Calu3 (cell line): ENCODE measurements around the gene C2orf78. TPM values are rescaled to one million over a fixed set of nuclear protein-coding genes. Genes with fewer than 3 reads are reported as not detected.

Experiments used
- BruUV-seq: library from RNA; stranded (reverse); fragments of 400-500 nt; replicated peaks from 2 replicates; lab custom pipeline; 2021; lab: Mats Ljungman, UMichigan
- CTCF ChIA-PET: fragments of 300-600 bp; sonication (Branson Sonifier 250); formaldehyde crosslinking; loops from one replicate; lab custom pipeline; 2022; ENCODE audit warnings: antibody characterized with exemption; lab: Charles Lee
- DNase-seq: peaks from one replicate; pipeline ENCODE4 v3.0.0; 2022
- H3K27ac Mint-ChIP-seq: one replicate; pipeline ENCODE4 v1.8.0; 2022; ENCODE audit warnings: mixed read lengths; ENCODE audit not compliant: unreplicated experiment
- H3K27me3 Mint-ChIP-seq: one replicate; pipeline ENCODE4 v1.8.0; 2022; ENCODE audit warnings: mixed read lengths; ENCODE audit not compliant: unreplicated experiment
- H3K36me3 Mint-ChIP-seq: one replicate; pipeline ENCODE4 v1.8.0; 2022; ENCODE audit warnings: mild to moderate bottlenecking, moderate library complexity, mixed read lengths; ENCODE audit not compliant: insufficient read depth, unreplicated experiment
- H3K4me1 Mint-ChIP-seq: one replicate; pipeline ENCODE4 v1.8.0; 2022; ENCODE audit warnings: mild to moderate bottlenecking, low read depth, mixed read lengths; ENCODE audit not compliant: unreplicated experiment
- H3K4me3 Mint-ChIP-seq: one replicate; pipeline ENCODE4 v1.8.0; 2022; ENCODE audit warnings: mild to moderate bottlenecking, low read depth, moderate library complexity, mixed read lengths; ENCODE audit not compliant: unreplicated experiment
- H3K9me3 Mint-ChIP-seq: one replicate; pipeline ENCODE4 v1.8.0; 2022; ENCODE audit warnings: low read depth, mixed read lengths; ENCODE audit not compliant: unreplicated experiment
- intact Hi-C: fragments of 100-400 bp; cut with micrococcal nuclease; formaldehyde crosslinking; loops from one replicate; pipeline ENCODE4 v1.10.0; 2022; ENCODE audit not compliant: unreplicated experiment
- total RNA-seq: library from RNA; stranded (reverse); gene quantifications from 2 replicates; pipeline ENCODE4 v1.2.3, GENCODE V29; 2022
- TF ChIP-seq, protein P1 (sequence below): fragments of 200-600 bp; IDR thresholded peaks from one replicate; pipeline ENCODE4 v1.8.0; 2022; ENCODE audit warnings: antibody characterized with exemption; ENCODE audit not compliant: unreplicated experiment

C2orf78 gene
- total RNA-seq, 1 experiment from 2014 or later: not detected

DNA sequence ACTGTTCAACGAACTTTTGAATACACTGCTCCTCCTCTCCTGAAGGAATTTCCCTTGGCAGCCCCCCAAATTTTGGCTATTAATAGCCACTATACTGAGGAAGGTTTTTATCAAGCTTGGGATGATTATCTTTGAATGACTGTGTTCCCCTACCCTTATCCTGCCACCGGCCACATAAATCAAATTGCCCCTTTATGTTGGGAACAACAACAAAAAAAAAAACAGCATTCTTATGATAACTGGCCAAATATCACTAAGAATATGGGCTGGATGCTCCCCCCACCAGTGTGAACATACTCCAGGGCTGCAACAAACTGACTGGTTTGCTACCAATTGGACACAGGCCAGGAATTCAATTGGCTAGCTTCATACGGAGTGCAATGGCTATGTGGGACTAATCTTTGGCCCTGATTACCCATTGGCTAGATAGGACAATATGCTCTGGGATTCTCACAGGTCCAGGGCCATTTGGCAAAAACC lies 24.7 kb upstream of the C2orf78 start:
- CTCF ChIA-PET: no interaction called here
- TF ChIP-seq, protein P1, sequence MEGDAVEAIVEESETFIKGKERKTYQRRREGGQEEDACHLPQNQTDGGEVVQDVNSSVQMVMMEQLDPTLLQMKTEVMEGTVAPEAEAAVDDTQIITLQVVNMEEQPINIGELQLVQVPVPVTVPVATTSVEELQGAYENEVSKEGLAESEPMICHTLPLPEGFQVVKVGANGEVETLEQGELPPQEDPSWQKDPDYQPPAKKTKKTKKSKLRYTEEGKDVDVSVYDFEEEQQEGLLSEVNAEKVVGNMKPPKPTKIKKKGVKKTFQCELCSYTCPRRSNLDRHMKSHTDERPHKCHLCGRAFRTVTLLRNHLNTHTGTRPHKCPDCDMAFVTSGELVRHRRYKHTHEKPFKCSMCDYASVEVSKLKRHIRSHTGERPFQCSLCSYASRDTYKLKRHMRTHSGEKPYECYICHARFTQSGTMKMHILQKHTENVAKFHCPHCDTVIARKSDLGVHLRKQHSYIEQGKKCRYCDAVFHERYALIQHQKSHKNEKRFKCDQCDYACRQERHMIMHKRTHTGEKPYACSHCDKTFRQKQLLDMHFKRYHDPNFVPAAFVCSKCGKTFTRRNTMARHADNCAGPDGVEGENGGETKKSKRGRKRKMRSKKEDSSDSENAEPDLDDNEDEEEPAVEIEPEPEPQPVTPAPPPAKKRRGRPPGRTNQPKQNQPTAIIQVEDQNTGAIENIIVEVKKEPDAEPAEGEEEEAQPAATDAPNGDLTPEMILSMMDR: no peak
- Mint-ChIP-seq H3K4me3 (no peak overlapping the region), H3K36me3 (peaks cover 19% of the 10 kb centered on the region), H3K27ac (no peak overlapping the region), H3K9me3 (peaks cover 2% of the 10 kb centered on the region), H3K4me1 (no peaks in the 10 kb centered on the region), H3K27me3 (no peaks in the 10 kb centered on the region)
- DNase-seq: no peak
- no TSS peak for BruUV-seq
- intact Hi-C loops: no loop called here

- CTCF ChIA-PET: interaction anchor here (0.6 kb wide), 1 partner anchor 537 kb away, joined by 4 read pairs; no protein-coding TSS in a partner anchor
- H3K27me3 Mint-ChIP-seq: no peaks in the 10 kb centered on the region
- no peak overlapping the region for H3K4me3 Mint-ChIP-seq
- H3K27ac Mint-ChIP-seq: no peak overlapping the region
- no peaks in the 10 kb centered on the region for H3K9me3 Mint-ChIP-seq
- H3K4me1 Mint-ChIP-seq: peaks cover 3% of the 10 kb centered on the region
- no TSS peak for BruUV-seq
- TF ChIP-seq, protein P1: no peak
- H3K36me3 Mint-ChIP-seq: peaks cover 19% of the 10 kb centered on the region
- intact Hi-C loops: no loop called here
- DNase-seq: no peak
These were observed 24.1 kb upstream of the C2orf78 start for GRCh38 chr2:73759904-73760303.

DNA sequence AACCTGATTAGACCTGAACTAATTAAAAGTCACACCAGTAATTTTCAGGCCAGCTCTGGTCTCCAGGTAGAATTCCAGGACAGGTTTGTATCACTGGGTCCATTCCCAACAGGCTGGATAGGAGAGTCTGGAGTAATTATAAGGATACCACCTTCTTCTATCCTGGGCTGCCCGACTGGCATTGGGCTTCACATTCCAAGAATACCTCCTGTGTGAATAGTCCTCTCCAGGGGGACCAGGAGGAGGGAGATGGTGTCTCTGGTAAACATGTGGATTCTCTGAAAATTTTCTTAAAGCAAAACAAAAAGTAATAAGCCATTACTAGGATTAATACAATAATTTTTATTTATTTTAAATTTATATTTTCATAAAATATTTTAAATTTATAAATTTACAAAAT lies 21.4 kb upstream of the C2orf78 start:
- CTCF ChIA-PET: no interaction called here
- Mint-ChIP-seq H3K4me1 (peaks cover 9% of the 10 kb centered on the region), H3K4me3 (no peak overlapping the region), H3K36me3 (peaks cover 34% of the 10 kb centered on the region), H3K27me3 (no peaks in the 10 kb centered on the region), H3K27ac (no peak overlapping the region), H3K9me3 (no peaks in the 10 kb centered on the region)
- no TSS peak for BruUV-seq
- intact Hi-C loops: no loop called here
- TF ChIP-seq, protein P1: no peak
- no peak for DNase-seq

GRCh38 chr2:73764945-73765344 lies 19.0 kb upstream of the C2orf78 start:
- TF ChIP-seq, protein P1: no peak
- Mint-ChIP-seq H3K27me3 (no peaks in the 10 kb centered on the region), H3K4me1 (peaks cover 9% of the 10 kb centered on the region), H3K36me3 (peaks cover 32% of the 10 kb centered on the region), H3K9me3 (no peaks in the 10 kb centered on the region), H3K4me3 (no peak overlapping the region), H3K27ac (no peak overlapping the region)
- CTCF ChIA-PET: no interaction called here
- intact Hi-C loops: no loop called here
- DNase-seq: no peak
- BruUV-seq: no TSS peak
